ENCODE measurements around the gene HERC3. TPM values are rescaled to one million over a fixed set of nuclear protein-coding genes. Genes with fewer than 3 reads are reported as not detected.

HERC3 gene
- total and polyA plus RNA-seq, 8 donors = 4.4 to 58.0 (median 34.2) TPM

- intact Hi-C loops (cut with DNase I; ENCODE audit: low total_unique reads) = no loop called here
- Histone ChIP-seq H3K4me3 (no peak overlapping the region), H3K27ac (no peak overlapping the region), H3K36me3 (peaks cover 12 to 74% (median 64%) of the 10 kb centered on the region in 4 donors), H3K4me1 (no peaks in the 10 kb centered on the region), H3K9me3 (no peaks in the 10 kb centered on the region), H3K27me3 (no peaks in the 10 kb centered on the region)
- DNase-seq = no peak
- no peak for TF ChIP-seq POLR2AphosphoS5 (IDR thresholded peaks at IDR 0.05)
- no peak for TF ChIP-seq CTCF (IDR thresholded peaks at IDR 0.05)
- no peak for TF ChIP-seq EP300 (IDR thresholded peaks at IDR 0.05)
- no peak for TF ChIP-seq POLR2A (IDR thresholded peaks at IDR 0.05)
Measured at GRCh38 chr4:88674565-88674964, 82.3 kb downstream of the HERC3 start.

GRCh38 chr4:88674979-88675378 lies 82.7 kb downstream of the HERC3 start:
- H3K36me3 ChIP-seq = peaks cover 10 to 74% (median 64%) of the 10 kb centered on the region in 4 donors
- no peaks in the 10 kb centered on the region for H3K4me1 ChIP-seq
- WGBS, 5 donors = 85 to 92% (median 88%) methylated on average over 2 of the region's 2 CpGs
- H3K27ac ChIP-seq = no peak overlapping the region
- H3K27me3 ChIP-seq = no peaks in the 10 kb centered on the region
- DNase-seq = no peak
- H3K4me3 ChIP-seq = no peak overlapping the region
- intact Hi-C loops (cut with DNase I; ENCODE audit: low total_unique reads) = no loop called here
- TF ChIP-seq POLR2A (IDR thresholded peaks at IDR 0.05) (no peak), CTCF (IDR thresholded peaks at IDR 0.05) (no peak), EP300 (IDR thresholded peaks at IDR 0.05) (no peak), POLR2AphosphoS5 (IDR thresholded peaks at IDR 0.05) (no peak)
- no peaks in the 10 kb centered on the region for H3K9me3 ChIP-seq

GRCh38 chr4:88675543-88675942 lies 83.3 kb downstream of the HERC3 start:
- WGBS, 5 donors = 77 to 94% (median 81%) methylated on average over 2 of the region's 2 CpGs
- H3K4me3 ChIP-seq = no peak overlapping the region
- H3K4me1 ChIP-seq = no peaks in the 10 kb centered on the region
- H3K27ac ChIP-seq = no peak overlapping the region
- no peaks in the 10 kb centered on the region for H3K9me3 ChIP-seq
- peaks cover 13 to 74% (median 64%) of the 10 kb centered on the region in 4 donors for H3K36me3 ChIP-seq
- intact Hi-C loops (cut with DNase I; ENCODE audit: low total_unique reads) = no loop called here
- no peak for DNase-seq
- H3K27me3 ChIP-seq = no peaks in the 10 kb centered on the region
- no peak for TF ChIP-seq POLR2A (IDR thresholded peaks at IDR 0.05)
- no peak for TF ChIP-seq POLR2AphosphoS5 (IDR thresholded peaks at IDR 0.05)
- TF ChIP-seq EP300 (IDR thresholded peaks at IDR 0.05) = no peak
- TF ChIP-seq CTCF (IDR thresholded peaks at IDR 0.05) = no peak

GRCh38 chr4:88681209-88681608 lies 88.9 kb downstream of the HERC3 start:
- Histone ChIP-seq H3K9me3 (no peaks in the 10 kb centered on the region), H3K36me3 (peaks cover 23 to 88% (median 69%) of the 10 kb centered on the region in 4 donors), H3K4me1 (no peaks in the 10 kb centered on the region), H3K27ac (no peak overlapping the region), H3K4me3 (no peak overlapping the region), H3K27me3 (no peaks in the 10 kb centered on the region)
- no peak for DNase-seq
- TF ChIP-seq POLR2A (IDR thresholded peaks at IDR 0.05) (no peak), EP300 (IDR thresholded peaks at IDR 0.05) (no peak), CTCF (IDR thresholded peaks at IDR 0.05) (no peak), POLR2AphosphoS5 (IDR thresholded peaks at IDR 0.05) (no peak)
- 94 to 97% (median 96%) methylated on average over 5 of the region's 5 CpGs for WGBS, 5 donors
- intact Hi-C loops (cut with DNase I; ENCODE audit: low total_unique reads) = no loop called here
